ENCODE measurements around the gene PEX10.

PEX10 gene

DNA sequence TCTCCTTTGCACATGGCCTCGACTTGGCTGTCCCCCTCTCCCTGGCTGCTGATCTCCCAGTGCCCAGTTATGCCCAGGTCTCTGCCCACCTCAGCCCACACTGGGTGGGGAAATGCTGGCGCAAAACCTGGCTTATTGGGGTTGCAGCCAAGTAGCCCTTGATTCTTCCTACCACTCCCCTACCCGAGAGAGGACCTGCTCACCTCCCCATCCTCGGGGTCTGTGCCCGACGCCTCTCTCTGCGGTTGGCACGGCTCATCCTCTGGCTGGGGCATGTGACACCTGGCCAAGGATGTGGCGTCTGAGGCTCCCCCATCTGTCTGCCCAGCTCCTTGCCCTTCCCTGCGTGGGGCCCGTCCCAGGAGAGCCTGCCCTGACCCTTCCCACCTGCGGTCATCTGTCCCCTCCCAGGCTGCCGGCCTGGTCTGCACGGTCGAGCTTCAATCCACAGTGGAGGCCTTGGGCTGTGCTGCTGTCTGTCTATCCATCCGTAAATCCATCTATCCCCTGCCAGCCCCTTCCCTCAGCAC is 6.5 kb upstream of the PEX10 start:
- DNase-seq = no peak

DNA sequence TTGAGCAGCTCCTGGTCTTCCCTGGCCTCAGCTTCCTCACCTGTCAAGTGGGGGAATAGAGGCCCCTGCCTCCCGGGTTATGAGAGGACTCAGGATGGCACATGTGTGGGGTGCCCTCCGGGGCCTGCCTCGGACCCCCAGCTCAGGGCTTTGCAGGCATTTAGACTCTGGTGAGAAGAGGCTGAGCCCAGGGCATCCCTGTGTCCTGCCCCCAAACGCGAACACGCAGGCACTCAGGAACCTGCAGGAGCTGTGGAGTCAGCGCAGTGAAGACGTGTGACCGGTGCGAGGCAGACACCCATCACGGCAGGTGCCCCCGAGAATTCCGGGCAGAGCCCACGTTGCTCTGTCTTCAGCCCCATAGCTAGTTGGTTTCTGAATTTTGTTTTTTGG is 5.5 kb upstream of the PEX10 start:
- DNase-seq = no peak

DNA sequence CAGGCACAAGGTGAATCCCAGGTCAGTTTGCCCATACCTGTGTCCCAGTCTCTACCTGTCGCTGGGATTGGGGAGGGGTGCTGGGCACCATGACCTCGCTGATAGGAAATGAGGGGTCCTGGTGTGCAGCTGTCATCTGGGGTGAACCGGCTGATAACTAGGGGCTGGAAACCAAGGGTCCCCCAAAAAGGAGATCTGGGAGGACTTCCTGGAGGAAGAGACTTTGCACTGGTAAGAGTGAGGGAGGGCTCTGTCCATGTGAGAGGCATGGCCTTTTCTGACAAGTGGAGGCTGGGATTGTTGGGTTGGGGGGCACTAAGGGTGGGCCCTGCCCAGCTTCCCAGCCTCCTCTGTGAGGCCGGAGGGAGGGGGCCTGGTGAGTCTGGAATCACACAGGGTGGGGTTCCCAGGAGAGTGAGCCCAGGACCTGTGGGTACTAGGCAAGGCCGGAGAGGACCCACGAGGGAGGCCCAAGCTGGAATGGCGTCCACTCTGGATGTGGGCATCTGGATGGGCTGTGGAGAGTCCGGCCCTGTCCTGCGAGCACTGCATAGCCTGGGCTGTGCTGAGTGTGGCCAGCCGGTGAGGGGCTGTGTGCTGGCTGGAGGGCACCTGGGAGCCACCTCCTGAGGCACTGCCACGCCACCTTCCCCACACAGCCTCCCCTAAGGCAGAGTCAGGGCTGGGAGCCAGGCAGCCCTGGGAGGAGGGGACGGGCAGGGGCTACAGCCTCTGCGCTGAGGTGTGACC is 4.9 kb upstream of the PEX10 start:
- no peak for DNase-seq

DNA sequence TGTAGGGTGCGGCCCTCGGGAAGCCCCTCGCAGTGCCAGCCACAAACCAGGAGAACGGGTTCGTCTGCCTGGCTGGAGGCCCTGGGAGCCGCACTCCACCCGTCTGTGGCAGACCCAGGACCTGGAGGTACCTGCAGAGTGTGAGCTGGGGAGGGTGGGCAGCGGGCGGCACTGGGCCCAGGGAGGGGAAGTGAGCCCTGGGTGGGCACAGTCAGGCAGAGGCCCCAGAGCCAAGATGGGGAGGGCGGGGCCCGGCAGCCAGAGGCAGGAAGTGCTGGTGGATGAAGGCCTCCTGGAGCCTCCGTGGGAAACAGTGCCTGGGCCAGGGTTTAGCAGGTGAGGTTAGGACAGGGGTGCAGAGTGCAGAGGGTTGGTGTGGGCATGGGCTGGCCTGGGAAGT is 4.0 kb upstream of the PEX10 start:
- DNase-seq = no peak

DNA sequence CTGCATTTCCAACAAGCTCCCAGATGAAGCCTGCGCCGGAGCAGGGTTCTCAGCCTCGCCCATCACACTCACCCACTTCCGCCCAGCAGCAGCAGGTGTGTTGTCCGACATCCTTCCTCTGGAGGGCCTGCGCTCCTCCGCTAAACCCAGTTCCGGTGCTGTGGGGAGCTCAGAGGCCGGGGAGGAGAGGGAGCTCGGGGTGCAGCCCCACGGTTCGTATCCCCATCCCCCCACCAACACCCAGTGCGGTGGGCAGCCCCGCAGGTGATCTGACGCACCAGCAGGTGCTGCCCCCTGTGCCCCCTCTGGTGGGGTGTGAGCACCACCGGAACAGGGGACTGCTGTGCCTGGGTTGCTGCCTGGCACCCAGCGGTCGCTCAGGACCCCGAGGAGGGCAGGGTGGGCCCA is 3.4 kb upstream of the PEX10 start:
- DNase-seq = peak; percentile 60

DNA sequence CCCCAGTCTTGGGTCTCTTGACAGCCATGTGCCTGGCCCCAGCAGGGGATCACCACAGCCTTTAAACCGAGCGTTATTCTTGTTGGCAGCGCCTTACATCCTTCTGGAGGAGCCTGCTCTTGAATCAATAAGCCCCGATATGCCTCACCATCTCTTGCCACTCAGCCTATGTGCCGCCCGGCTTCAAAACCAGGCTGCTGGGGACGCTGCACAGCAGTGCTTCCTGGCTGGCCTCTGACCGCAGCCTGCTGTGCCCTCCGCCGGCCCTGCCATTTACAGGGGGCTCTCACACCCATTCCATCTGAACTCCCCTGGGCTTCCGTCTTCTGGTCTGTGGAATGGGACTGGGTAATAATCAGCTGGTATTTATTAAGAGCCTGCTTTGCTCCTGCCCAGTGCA is 3.0 kb upstream of the PEX10 start:
- DNase-seq = no peak

DNA sequence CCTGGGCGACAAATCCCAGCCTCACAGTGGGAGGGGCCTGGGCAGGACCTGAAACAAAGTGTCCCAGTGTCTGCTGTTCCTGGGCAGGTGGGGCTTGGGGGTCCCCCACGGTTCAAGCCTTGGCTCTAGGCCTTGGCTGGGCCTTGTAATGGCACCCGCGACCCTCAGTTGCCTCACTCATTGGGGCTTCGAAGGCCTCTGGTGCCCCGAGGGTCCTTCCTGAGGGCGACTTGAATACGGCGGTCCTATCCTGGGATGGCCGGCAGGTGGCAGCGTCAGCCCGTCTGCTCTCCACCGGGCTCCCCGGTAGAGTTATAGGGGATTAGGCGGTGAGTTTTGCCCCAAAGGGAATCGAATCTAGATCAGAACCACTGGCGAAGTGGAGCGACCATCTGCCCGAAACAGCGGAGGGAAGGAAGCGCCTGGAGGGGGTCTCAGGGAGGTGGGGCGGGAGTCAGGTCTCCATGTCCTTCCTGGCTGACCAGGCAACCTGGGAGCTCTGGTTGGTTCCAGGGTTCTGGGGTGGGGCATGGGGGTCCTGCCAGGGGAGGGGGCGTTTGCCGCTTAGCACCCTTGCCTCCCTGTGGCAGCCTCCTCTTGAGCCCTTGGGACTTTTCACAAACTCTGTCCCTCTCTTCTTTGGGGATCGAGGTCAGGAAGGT is 2.1 kb upstream of the PEX10 start:
- peak; percentile 79 for DNase-seq

DNA sequence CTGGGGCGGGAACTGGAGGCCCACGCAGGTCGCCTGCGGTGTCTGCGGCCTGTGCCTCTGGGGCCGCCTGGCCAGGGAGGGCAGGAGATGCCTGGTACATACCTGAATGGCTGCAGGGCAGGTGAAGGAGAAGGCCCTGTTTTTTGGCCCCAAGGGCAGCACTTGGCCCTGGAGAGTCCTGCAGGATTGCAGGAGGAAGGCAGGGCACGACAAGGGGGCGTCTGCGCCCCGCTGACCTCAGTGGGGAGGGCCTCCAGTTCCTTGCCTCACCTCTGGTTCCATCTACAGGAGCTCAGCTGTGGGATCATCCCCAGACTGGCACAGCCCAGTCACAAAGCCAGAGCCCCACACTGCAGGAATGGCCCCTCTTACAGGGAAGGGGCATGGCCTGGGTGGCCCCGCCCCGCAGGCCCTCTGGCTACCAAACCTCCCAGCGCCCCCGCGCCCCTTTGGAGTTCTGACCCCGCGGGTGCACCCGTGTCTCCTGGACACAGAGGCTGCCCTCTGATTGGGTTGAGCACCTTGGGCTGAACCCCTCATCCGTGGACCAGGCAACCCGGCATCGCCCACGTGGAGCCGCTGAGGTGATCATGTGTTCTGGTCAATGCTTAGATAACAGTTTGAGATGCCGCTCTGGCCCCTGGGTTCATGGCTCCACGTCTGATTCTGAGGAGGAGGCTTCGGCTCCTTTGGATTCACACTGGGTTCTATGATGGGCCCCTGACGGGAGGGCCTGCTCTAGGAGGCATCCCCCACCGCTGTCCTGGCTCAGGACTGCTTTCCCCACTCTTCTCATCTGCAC is 1.3 kb upstream of the PEX10 start:
- DNase-seq = peak; percentile 30

DNA sequence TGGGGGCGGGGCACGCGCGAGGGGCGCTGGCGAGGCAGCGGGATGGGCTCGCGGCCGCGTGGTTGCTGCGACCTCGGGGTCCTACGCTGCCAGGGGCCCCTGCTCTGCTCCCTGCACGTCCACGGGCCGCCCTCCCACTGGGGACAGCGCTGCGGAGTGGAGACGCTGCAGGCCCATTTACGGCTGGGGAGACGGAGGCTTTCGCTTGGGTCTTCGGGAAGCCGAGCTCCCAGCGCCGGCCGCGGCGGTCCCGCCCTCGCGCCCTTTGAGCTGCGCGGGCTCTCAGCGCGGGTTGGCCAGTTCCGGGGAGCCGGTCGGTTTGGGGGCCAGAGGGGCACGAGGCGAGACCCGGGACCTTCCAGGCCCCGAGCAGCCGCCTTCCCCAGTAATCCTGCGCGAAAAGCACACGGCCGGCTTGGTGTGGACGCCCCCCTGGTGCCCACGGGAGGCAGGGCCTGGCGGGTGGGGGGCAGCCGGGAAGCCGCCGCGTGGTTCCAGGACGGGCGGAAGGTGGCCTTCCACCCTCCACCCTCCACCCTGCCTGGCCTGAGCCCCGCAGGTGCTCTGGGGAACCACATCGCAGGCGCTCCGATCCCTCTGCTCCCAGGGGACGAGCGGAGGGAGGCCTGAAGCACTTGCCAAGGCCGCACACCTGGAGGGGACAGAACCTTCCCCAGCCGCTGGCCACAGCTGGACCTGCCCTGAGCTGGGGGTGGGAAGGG is 570 bp upstream of the PEX10 start:
- no peak for DNase-seq

DNA sequence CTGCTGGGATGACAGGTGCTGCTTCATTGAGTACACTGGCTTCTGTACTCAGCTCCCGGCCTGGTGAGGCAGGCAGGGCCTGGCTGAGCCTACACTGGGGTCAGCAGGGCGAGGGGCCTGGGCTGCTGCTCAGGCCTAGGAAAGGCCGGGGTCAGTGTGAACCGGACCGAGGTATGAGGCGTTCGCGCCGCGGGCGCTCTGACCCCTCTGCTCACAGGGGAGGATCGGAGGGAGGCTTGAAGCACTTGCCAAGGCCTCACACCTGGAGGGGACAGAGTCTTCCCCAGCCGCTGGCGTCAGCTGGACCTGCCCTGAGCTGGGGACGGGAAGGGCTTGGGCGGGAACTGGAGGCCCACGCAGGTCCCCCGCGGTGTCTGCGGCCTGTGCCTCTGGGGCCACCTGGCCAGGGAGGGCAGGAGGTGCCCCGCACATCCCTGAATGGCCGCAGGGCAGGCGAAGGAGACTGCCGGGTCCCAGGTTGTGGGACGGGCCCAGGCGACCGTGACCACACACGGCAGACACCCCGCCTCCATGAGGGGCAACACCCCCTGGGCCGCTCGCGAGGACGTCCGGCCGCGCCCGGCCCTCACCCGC is 466 bp downstream of the PEX10 start:
- peak; percentile 30 for DNase-seq

DNA sequence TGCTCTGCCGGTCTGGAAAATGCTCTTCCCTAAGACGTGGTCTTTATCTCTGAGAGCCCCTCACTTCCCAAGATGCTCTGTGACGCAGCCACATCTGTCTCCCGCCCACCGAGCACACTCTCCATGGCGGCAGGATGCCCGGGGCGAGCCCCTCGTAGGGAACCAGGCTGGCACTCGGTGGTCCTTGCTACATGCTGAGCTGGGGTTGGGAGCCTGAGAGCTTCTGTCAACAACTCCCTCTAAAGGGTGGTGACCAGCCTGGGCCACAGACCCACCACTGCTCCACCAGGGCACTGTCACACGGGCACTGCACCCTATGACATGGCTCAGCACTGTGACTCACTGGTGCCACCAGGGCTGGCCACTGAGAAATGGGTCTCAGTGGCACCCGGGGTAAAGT is 2.6 kb downstream of the PEX10 start:
- no peak for DNase-seq

DNA sequence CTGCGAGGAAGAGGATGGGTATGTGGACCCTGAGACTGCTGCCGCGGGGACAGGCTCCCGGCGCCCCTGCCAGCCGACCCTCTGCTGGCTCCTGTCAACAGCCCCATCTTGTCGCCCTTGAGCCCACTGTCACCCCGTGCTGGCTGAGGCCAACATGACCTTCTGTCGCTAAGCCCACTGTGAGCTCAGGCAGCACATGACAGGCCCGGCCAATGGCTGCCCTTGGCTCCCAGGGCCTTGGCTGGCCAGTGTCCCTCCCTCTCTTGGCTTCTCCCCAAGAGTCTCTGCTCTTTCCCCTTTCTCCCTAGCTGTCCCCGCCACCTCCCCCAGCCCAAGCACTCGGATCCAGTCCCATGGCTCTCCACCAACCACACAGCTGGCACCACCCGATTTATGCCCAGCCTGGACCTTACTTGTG is 3.5 kb downstream of the PEX10 start:
- DNase-seq = no peak

DNA sequence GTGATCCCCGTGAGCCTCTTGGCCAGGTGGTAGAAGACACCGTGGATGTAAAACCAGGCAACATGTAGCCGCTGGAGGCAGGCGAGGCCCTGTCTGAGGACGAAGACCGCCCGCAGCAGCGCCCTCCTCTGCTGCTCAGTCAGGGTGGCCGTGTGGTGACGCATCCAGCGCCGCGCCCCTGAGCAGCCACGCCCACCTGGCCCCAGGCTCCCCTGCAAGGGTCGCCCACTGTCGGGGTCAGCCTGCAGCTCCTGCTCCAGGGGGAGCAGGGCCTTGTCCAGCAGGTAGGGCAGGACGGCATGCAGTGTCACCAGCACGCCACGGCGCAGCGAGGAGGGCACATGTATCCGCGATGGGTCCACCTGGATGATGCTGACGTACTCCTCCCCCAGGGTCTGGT is 3.9 kb downstream of the PEX10 start:
- DNase-seq = no peak

DNA sequence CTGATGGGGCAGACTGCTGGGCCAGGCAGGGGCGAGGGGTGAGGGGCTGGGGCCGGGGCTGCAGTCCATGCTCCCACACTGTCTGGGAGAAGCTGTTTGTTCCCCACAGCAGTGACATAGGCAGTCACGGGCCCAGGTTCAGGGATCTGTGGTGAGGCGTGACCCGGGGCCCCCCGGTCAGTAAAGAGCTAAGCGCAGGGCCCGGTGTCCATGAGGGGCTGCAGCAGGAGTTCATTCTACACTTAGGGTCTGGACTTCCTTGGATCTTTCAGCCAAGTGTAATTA is 4.4 kb downstream of the PEX10 start:
- no peak for DNase-seq

DNA sequence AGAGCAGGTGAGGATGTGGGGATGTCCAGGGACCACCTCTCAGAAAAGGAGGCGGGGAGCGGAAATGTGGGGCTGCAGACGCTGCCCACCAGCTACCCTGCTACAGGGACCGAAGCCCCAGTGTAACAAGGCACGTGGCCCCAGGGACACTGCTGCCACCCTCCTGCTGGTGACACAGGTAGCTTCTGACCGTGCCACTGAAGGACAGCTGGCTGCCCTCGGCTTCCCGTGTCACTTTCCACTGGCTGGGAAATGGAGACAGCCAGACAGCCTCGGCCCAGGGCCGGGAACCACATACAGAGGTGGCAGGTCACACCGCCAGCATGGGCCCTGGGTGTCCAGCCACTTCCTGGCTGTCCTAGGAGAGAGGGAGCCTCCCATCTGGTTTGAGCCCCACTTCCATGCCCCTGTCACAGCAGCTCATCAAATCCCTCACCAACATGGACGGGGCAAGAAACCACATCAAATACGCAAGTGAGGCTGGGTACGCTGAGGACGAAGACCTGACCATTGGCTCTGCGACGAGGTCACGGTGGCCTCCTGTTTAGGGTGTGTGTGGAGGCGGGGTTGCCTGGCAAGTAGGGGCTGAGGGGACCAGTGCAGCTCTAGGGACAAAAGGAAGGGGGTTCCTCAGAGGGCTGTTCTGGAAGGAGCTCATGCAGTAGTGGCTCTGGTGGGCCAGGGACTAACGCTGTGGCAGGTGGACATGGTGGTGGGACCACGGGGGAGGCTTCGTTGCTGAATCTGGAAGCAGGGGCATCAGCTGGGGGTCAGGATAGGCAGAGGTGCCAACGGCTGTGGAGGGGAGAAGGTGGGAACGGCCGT is 5.0 kb downstream of the PEX10 start:
- DNase-seq = no peak

DNA sequence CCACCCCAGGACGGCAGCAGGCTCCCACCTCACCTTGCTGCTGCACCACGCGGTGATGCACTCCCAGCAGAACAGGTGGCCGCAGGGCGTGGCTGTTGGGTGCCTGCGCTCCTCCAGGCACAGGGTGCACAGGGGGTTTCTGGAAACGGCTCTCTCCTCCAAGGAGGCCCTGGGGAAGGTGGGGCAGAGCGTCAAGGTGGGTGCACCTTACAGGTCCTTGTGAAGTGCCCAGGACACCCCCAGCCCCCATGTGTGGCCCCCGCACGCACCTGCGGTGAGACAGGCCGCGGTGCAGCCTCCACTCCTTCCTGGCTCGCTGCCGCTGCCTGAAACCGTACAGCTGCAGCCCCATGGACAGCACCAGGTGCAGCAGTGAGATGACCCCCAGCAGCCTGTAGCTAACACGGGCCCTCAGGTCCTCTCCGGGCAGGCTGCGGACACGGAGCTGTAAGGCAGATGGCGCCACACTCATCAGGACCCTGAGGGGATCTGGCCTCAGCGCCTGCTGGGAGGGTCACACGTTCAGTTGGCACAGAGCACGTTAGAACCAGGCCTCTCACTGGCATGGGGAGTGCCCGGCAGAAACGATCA is 5.8 kb downstream of the PEX10 start:
- DNase-seq = no peak

DNA sequence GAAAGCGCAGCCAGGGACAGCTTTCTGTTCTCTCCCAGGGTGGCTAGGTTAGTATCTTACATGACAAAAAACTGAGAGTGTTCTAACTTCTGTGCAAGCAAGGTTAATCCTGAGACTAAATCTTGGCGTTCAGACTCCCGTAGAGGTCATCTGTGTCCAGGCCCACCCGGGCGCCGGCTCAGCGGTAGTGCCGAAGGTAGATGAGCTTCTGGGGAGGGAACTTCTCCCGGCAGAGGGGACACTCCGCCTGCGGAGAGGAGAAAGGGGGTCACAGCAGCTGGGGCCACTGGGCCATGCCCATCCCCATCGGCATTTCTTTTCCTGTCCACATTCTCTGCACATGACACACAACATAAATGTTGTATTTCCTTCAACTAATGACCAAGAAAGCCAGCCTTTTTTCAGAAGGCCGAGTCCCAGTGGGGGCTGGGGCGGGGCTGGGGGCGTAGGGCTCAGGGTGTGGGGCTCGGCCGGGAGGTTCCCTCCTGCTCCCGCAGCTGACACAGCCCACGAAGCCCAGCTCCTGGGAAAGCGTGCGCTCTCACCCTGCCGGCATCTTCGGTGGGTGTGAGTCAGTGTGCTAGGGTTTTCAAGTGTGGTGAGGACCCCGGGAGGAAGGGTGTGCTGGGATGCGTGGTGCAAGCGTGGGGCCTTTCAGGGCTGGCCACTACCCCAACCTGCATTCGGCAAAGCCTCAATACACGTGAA is 6.6 kb downstream of the PEX10 start:
- DNase-seq = no peak

DNA sequence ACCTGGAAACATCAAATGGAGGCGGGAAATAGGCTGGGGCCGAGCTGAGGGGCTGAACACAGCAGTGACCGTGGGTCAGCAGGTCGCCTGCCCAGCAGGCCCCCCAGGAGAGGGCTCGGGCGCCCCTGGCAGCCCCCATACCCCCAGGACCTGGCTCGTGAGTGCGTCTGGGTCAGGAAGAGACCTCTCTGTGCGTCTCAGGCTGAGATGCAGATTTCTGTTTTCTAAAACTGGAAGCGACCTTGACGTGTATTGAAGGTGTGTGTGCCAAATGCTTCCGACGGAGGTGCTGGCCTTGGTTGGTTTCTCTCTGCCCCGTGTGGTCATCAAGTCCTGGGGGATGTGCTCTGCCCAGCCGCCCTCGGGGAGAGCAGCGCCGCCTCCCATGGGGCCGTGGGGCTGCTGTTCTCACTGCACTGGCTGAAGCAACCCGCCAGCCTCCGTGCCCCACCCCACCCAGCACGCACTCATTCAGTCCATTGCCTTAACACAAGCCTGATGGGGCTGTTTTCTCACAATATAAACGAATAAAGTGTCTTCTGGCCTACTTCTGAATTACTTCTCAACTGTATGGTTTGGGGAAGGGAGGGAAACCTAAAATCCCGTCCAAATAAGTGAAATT is 7.4 kb downstream of the PEX10 start:
- no peak for DNase-seq

DNA sequence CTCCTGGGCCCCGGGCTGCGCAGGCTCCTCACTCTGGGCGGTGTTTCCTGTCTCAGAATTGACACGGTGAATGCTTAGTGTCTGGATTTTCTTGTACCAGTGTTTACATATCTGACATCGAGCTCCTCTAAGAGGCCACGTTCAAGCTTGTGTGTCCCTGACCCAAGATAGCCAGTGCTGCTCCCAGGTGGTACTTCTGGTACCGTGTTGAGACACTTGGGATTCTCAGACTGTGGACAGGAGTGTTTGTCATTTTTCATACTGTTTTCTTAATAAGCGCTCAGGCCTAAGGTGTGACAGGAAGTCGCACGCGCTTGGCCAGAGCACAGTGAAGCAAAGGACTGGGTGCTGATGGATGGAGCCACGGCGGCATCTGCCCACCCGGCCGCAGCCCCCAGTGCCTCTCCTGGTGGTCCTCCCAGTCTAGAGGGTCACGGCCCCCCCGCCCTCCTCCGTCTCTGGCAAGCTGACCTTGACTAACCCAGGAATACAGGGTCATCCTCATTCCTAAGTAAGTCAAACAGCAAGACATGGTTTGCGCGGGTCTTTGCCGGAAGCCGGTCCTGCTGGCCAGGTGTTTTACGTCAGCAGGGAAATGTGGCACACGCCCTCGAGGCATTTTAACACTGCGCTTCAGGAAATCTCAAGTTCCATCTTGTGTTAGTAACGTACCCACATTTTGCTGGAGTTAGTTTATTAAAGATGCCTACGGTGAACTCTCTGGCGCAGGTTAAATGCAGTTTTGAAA is 8.0 kb downstream of the PEX10 start:
- DNase-seq = no peak

DNA sequence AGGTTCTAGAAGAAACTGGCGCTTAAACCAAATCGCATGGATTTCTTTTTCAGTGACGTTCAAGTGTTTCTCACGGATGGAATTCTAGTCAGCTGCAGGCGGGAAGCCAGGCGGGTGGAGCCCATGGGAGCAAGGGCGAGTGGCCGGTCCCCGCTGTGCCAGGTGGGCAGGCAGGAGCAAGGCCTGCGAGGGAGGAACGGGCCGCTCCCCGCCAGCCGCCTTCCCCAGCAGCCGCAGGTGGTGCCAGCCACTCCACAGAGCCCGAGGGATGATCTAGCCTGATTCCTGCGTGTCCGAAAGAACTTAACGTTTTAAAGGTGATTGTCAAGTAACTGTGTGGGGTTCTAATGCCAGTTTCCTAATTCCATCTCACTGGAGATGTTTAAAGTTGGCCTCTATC is 9.1 kb downstream of the PEX10 start:
- no peak for DNase-seq
